Rectal smooth muscle tissue (tissue), 1 donor: ENCODE data around the gene DTL.

Experiments used
- H3K27ac ChIP-seq: one replicate; pipeline ENCODE4 v1.7.0; 2013; ENCODE audit warnings: low read depth, low read length, inconsistent platforms
- H3K27me3 ChIP-seq: one replicate; pipeline ENCODE4 v1.7.0; 2013; ENCODE audit warnings: low read length; ENCODE audit not compliant: control insufficient read depth, insufficient read depth
- H3K36me3 ChIP-seq: one replicate; pipeline ENCODE4 v1.7.0; 2013; ENCODE audit warnings: low read length; ENCODE audit not compliant: control insufficient read depth, insufficient read depth
- H3K4me1 ChIP-seq: one replicate; pipeline ENCODE4 v1.7.0; 2013; ENCODE audit warnings: low read length; ENCODE audit not compliant: control insufficient read depth, insufficient read depth
- H3K4me3 ChIP-seq: one replicate; pipeline ENCODE4 v1.7.0; 2013; ENCODE audit warnings: low read length
- H3K9ac ChIP-seq: one replicate; pipeline ENCODE4 v1.7.0; 2013; ENCODE audit warnings: low read length

DTL gene

GRCh38 chr1:212042436-212042835 is 6.9 kb downstream of the DTL start:
- no peaks in the 10 kb centered on the region for H3K36me3 ChIP-seq
- no peaks in the 10 kb centered on the region for H3K27me3 ChIP-seq
- no peak overlapping the region for H3K4me3 ChIP-seq
- H3K4me1 ChIP-seq: no peaks in the 10 kb centered on the region
- H3K9ac ChIP-seq: no peak overlapping the region
- no peak overlapping the region for H3K27ac ChIP-seq

GRCh38 chr1:212044851-212045250 is 9.3 kb downstream of the DTL start:
- Histone ChIP-seq H3K4me1 (no peaks in the 10 kb centered on the region), H3K27me3 (no peaks in the 10 kb centered on the region), H3K4me3 (no peak overlapping the region), H3K27ac (no peak overlapping the region), H3K36me3 (no peaks in the 10 kb centered on the region), H3K9ac (no peak overlapping the region)

- Histone ChIP-seq H3K27ac (no peak overlapping the region), H3K4me1 (no peaks in the 10 kb centered on the region), H3K27me3 (no peaks in the 10 kb centered on the region), H3K4me3 (no peak overlapping the region), H3K9ac (no peak overlapping the region), H3K36me3 (no peaks in the 10 kb centered on the region)
These were observed 10.4 kb downstream of the DTL start for GRCh38 chr1:212045981-212046380.

- H3K4me3 ChIP-seq: no peak overlapping the region
- H3K4me1 ChIP-seq: no peaks in the 10 kb centered on the region
- H3K27ac ChIP-seq: no peak overlapping the region
- H3K36me3 ChIP-seq: no peaks in the 10 kb centered on the region
- H3K27me3 ChIP-seq: no peaks in the 10 kb centered on the region
- H3K9ac ChIP-seq: no peak overlapping the region
These were observed 18.4 kb downstream of the DTL start for GRCh38 chr1:212053993-212054392.

- H3K27me3 ChIP-seq: no peaks in the 10 kb centered on the region
- H3K4me1 ChIP-seq: no peaks in the 10 kb centered on the region
- H3K4me3 ChIP-seq: no peak overlapping the region
- no peaks in the 10 kb centered on the region for H3K36me3 ChIP-seq
- H3K9ac ChIP-seq: no peak overlapping the region
- no peak overlapping the region for H3K27ac ChIP-seq
These were observed 19.8 kb downstream of the DTL start for GRCh38 chr1:212055333-212055732.

- H3K4me3 ChIP-seq: no peak overlapping the region
- no peaks in the 10 kb centered on the region for H3K27me3 ChIP-seq
- no peaks in the 10 kb centered on the region for H3K36me3 ChIP-seq
- no peak overlapping the region for H3K9ac ChIP-seq
- H3K27ac ChIP-seq: no peak overlapping the region
- no peaks in the 10 kb centered on the region for H3K4me1 ChIP-seq
These were observed 25.3 kb downstream of the DTL start for GRCh38 chr1:212060632-212061472.

- Histone ChIP-seq H3K27ac (no peak overlapping the region), H3K36me3 (no peaks in the 10 kb centered on the region), H3K4me1 (no peaks in the 10 kb centered on the region), H3K9ac (no peak overlapping the region), H3K27me3 (no peaks in the 10 kb centered on the region), H3K4me3 (no peak overlapping the region)
These were observed 27.4 kb downstream of the DTL start for GRCh38 chr1:212062832-212063438.

GRCh38 chr1:212067787-212068186 is 32.2 kb downstream of the DTL start:
- Histone ChIP-seq H3K9ac (no peak overlapping the region), H3K4me3 (no peak overlapping the region), H3K4me1 (no peaks in the 10 kb centered on the region), H3K27me3 (no peaks in the 10 kb centered on the region), H3K27ac (no peak overlapping the region), H3K36me3 (no peaks in the 10 kb centered on the region)

- Histone ChIP-seq H3K27ac (no peak overlapping the region), H3K4me3 (no peak overlapping the region), H3K27me3 (no peaks in the 10 kb centered on the region), H3K36me3 (no peaks in the 10 kb centered on the region), H3K4me1 (no peaks in the 10 kb centered on the region), H3K9ac (no peak overlapping the region)
These were observed 35.3 kb downstream of the DTL start for GRCh38 chr1:212070720-212071302.

- Histone ChIP-seq H3K36me3 (no peaks in the 10 kb centered on the region), H3K27ac (no peak overlapping the region), H3K4me1 (no peaks in the 10 kb centered on the region), H3K4me3 (no peak overlapping the region), H3K9ac (no peak overlapping the region), H3K27me3 (no peaks in the 10 kb centered on the region)
These were observed 36.5 kb downstream of the DTL start for GRCh38 chr1:212072047-212072446.

- Histone ChIP-seq H3K4me3 (no peak overlapping the region), H3K27ac (no peak overlapping the region), H3K9ac (no peak overlapping the region), H3K4me1 (no peaks in the 10 kb centered on the region), H3K27me3 (no peaks in the 10 kb centered on the region), H3K36me3 (no peaks in the 10 kb centered on the region)
These were observed 37.9 kb downstream of the DTL start for GRCh38 chr1:212073490-212073889.

- Histone ChIP-seq H3K4me3 (no peak overlapping the region), H3K27ac (no peak overlapping the region), H3K4me1 (no peaks in the 10 kb centered on the region), H3K27me3 (no peaks in the 10 kb centered on the region), H3K9ac (no peak overlapping the region), H3K36me3 (no peaks in the 10 kb centered on the region)
These were observed 38.8 kb downstream of the DTL start for GRCh38 chr1:212074313-212074712.
